Stimulated activated naive CD8-positive, alpha-beta T cell treated with anti-CD3 and anti-CD28 coated beads, Interleukin-15, Interleukin-2, amounts not matched to agents 100 ng/mL and 50 ng/mL, for 24 hours (primary cell): ENCODE results near the gene NDNF.

Experiments
- H3K27ac Mint-ChIP-seq: one replicate; pipeline ENCODE4 v1.8.0; 2021; ENCODE audit warnings: mild to moderate bottlenecking, mixed read lengths
- H3K27me3 Mint-ChIP-seq: one replicate; pipeline ENCODE4 v1.8.0; 2021; ENCODE audit warnings: mixed read lengths
- H3K36me3 Mint-ChIP-seq: one replicate; pipeline ENCODE4 v1.8.0; 2021; ENCODE audit warnings: low read depth, mixed read lengths
- H3K4me1 Mint-ChIP-seq: one replicate; pipeline ENCODE4 v1.8.0; 2021; ENCODE audit warnings: low read depth, mixed read lengths
- H3K4me3 Mint-ChIP-seq: one replicate; pipeline ENCODE4 v1.8.0; 2021; ENCODE audit warnings: mild to moderate bottlenecking, mixed read lengths
- H3K9me3 Mint-ChIP-seq: one replicate; pipeline ENCODE4 v1.8.0; 2021; ENCODE audit warnings: mixed read lengths

Gene NDNF

GRCh38 chr4:121054373-121054772 is 18.0 kb downstream of the NDNF start:
- no peak overlapping the region for H3K27ac Mint-ChIP-seq
- H3K4me3 Mint-ChIP-seq: no peak overlapping the region
- H3K4me1 Mint-ChIP-seq: no peaks in the 10 kb centered on the region
- H3K9me3 Mint-ChIP-seq: no peaks in the 10 kb centered on the region
- H3K36me3 Mint-ChIP-seq: no peaks in the 10 kb centered on the region
- H3K27me3 Mint-ChIP-seq: peaks cover 32% of the 10 kb centered on the region

- Mint-ChIP-seq H3K36me3 (no peaks in the 10 kb centered on the region), H3K27me3 (peaks cover 29% of the 10 kb centered on the region), H3K9me3 (no peaks in the 10 kb centered on the region), H3K4me1 (no peaks in the 10 kb centered on the region), H3K4me3 (no peak overlapping the region), H3K27ac (no peak overlapping the region)
Measured at GRCh38 chr4:121053601-121054143, 18.7 kb downstream of the NDNF start.

GRCh38 chr4:121050300-121050699 is 22.0 kb downstream of the NDNF start:
- no peak overlapping the region for H3K4me3 Mint-ChIP-seq
- H3K27me3 Mint-ChIP-seq: peaks cover 7% of the 10 kb centered on the region
- no peak overlapping the region for H3K27ac Mint-ChIP-seq
- no peaks in the 10 kb centered on the region for H3K9me3 Mint-ChIP-seq
- no peaks in the 10 kb centered on the region for H3K4me1 Mint-ChIP-seq
- no peaks in the 10 kb centered on the region for H3K36me3 Mint-ChIP-seq

GRCh38 chr4:121049072-121049599 is 23.2 kb downstream of the NDNF start:
- Mint-ChIP-seq H3K27me3 (peaks cover 7% of the 10 kb centered on the region), H3K4me1 (peaks cover 1% of the 10 kb centered on the region), H3K4me3 (no peak overlapping the region), H3K27ac (no peak overlapping the region), H3K9me3 (no peaks in the 10 kb centered on the region), H3K36me3 (no peaks in the 10 kb centered on the region)

GRCh38 chr4:121048165-121048564 is 24.2 kb downstream of the NDNF start:
- Mint-ChIP-seq H3K36me3 (no peaks in the 10 kb centered on the region), H3K4me3 (no peak overlapping the region), H3K27ac (no peak overlapping the region), H3K27me3 (peaks cover 12% of the 10 kb centered on the region), H3K4me1 (peaks cover 7% of the 10 kb centered on the region), H3K9me3 (no peaks in the 10 kb centered on the region)

- Mint-ChIP-seq H3K9me3 (no peaks in the 10 kb centered on the region), H3K4me3 (no peak overlapping the region), H3K27me3 (peaks cover 13% of the 10 kb centered on the region), H3K36me3 (no peaks in the 10 kb centered on the region), H3K27ac (peak overlapping the region; percentile 54), H3K4me1 (peaks cover 34% of the 10 kb centered on the region)
Measured at GRCh38 chr4:121041307-121042090, 30.8 kb downstream of the NDNF start.

- Mint-ChIP-seq H3K9me3 (no peaks in the 10 kb centered on the region), H3K27ac (no peak overlapping the region), H3K4me3 (no peak overlapping the region), H3K27me3 (peaks cover 3% of the 10 kb centered on the region), H3K4me1 (peaks cover 10% of the 10 kb centered on the region), H3K36me3 (no peaks in the 10 kb centered on the region)
Measured at GRCh38 chr4:121034017-121034416, 38.3 kb downstream of the NDNF start.

GRCh38 chr4:121030711-121031110 is 41.6 kb downstream of the NDNF start:
- H3K4me1 Mint-ChIP-seq: no peaks in the 10 kb centered on the region
- no peak overlapping the region for H3K4me3 Mint-ChIP-seq
- no peak overlapping the region for H3K27ac Mint-ChIP-seq
- no peaks in the 10 kb centered on the region for H3K27me3 Mint-ChIP-seq
- H3K9me3 Mint-ChIP-seq: no peaks in the 10 kb centered on the region
- no peaks in the 10 kb centered on the region for H3K36me3 Mint-ChIP-seq

- H3K27ac Mint-ChIP-seq: no peak overlapping the region
- H3K9me3 Mint-ChIP-seq: no peaks in the 10 kb centered on the region
- no peak overlapping the region for H3K4me3 Mint-ChIP-seq
- no peaks in the 10 kb centered on the region for H3K27me3 Mint-ChIP-seq
- no peaks in the 10 kb centered on the region for H3K4me1 Mint-ChIP-seq
- no peaks in the 10 kb centered on the region for H3K36me3 Mint-ChIP-seq
Measured at GRCh38 chr4:121030131-121030530, 42.2 kb downstream of the NDNF start.

- Mint-ChIP-seq H3K9me3 (no peaks in the 10 kb centered on the region), H3K36me3 (no peaks in the 10 kb centered on the region)
Measured at GRCh38 chr4:121026034-121026433, 46.3 kb downstream of the NDNF start.

GRCh38 chr4:121025540-121025939 is 46.8 kb downstream of the NDNF start:
- Mint-ChIP-seq H3K27me3 (no peaks in the 10 kb centered on the region), H3K27ac (no peak overlapping the region), H3K9me3 (no peaks in the 10 kb centered on the region), H3K4me3 (no peak overlapping the region), H3K36me3 (no peaks in the 10 kb centered on the region), H3K4me1 (no peaks in the 10 kb centered on the region)

More at GRCh38 chr4:121026034-121026433, 46.3 kb downstream of the NDNF start:
- Mint-ChIP-seq H3K4me3 (no peak overlapping the region), H3K27ac (no peak overlapping the region), H3K4me1 (no peaks in the 10 kb centered on the region), H3K27me3 (no peaks in the 10 kb centered on the region)

- Mint-ChIP-seq H3K36me3 (no peaks in the 10 kb centered on the region), H3K9me3 (no peaks in the 10 kb centered on the region), H3K4me1 (peaks cover 10% of the 10 kb centered on the region), H3K27ac (no peak overlapping the region), H3K27me3 (no peaks in the 10 kb centered on the region), H3K4me3 (no peak overlapping the region)
Measured at GRCh38 chr4:121018543-121018942, 53.8 kb downstream of the NDNF start.

GRCh38 chr4:121016611-121017010 is 55.7 kb downstream of the NDNF start:
- no peaks in the 10 kb centered on the region for H3K36me3 Mint-ChIP-seq
- no peaks in the 10 kb centered on the region for H3K9me3 Mint-ChIP-seq
- no peak overlapping the region for H3K4me3 Mint-ChIP-seq
- H3K27ac Mint-ChIP-seq: no peak overlapping the region
- peaks cover 20% of the 10 kb centered on the region for H3K4me1 Mint-ChIP-seq
- no peaks in the 10 kb centered on the region for H3K27me3 Mint-ChIP-seq

GRCh38 chr4:121015421-121015820 is 56.9 kb downstream of the NDNF start:
- Mint-ChIP-seq H3K36me3 (no peaks in the 10 kb centered on the region), H3K4me3 (no peak overlapping the region), H3K27ac (no peak overlapping the region), H3K9me3 (no peaks in the 10 kb centered on the region), H3K27me3 (no peaks in the 10 kb centered on the region), H3K4me1 (peaks cover 26% of the 10 kb centered on the region)

GRCh38 chr4:121014544-121014943 is 57.8 kb downstream of the NDNF start:
- no peaks in the 10 kb centered on the region for H3K9me3 Mint-ChIP-seq
- peaks cover 34% of the 10 kb centered on the region for H3K4me1 Mint-ChIP-seq
- no peaks in the 10 kb centered on the region for H3K27me3 Mint-ChIP-seq
- no peak overlapping the region for H3K4me3 Mint-ChIP-seq
- no peaks in the 10 kb centered on the region for H3K36me3 Mint-ChIP-seq
- H3K27ac Mint-ChIP-seq: no peak overlapping the region
